Stimulated activated naive CD8-positive, alpha-beta T cell treated with anti-CD3 and anti-CD28 coated beads, Interleukin-15, Interleukin-2, amounts not matched to agents 100 ng/mL and 50 ng/mL, for 24 hours (primary cell): ENCODE results near the gene KIAA1586.
"Not testable (repeated sequence)": the region's sequence is repeated elsewhere in the genome, so short reads cannot be mapped to it uniquely, and the experiment has no call there.

Source experiments
- H3K27ac Mint-ChIP-seq: one replicate; pipeline ENCODE4 v1.8.0; 2021; ENCODE audit warnings: mild to moderate bottlenecking, mixed read lengths
- H3K27me3 Mint-ChIP-seq: one replicate; pipeline ENCODE4 v1.8.0; 2021; ENCODE audit warnings: mixed read lengths
- H3K36me3 Mint-ChIP-seq: one replicate; pipeline ENCODE4 v1.8.0; 2021; ENCODE audit warnings: low read depth, mixed read lengths
- H3K4me1 Mint-ChIP-seq: one replicate; pipeline ENCODE4 v1.8.0; 2021; ENCODE audit warnings: low read depth, mixed read lengths
- H3K4me3 Mint-ChIP-seq: one replicate; pipeline ENCODE4 v1.8.0; 2021; ENCODE audit warnings: mild to moderate bottlenecking, mixed read lengths
- H3K9me3 Mint-ChIP-seq: one replicate; pipeline ENCODE4 v1.8.0; 2021; ENCODE audit warnings: mixed read lengths

The KIAA1586 gene, protein sequence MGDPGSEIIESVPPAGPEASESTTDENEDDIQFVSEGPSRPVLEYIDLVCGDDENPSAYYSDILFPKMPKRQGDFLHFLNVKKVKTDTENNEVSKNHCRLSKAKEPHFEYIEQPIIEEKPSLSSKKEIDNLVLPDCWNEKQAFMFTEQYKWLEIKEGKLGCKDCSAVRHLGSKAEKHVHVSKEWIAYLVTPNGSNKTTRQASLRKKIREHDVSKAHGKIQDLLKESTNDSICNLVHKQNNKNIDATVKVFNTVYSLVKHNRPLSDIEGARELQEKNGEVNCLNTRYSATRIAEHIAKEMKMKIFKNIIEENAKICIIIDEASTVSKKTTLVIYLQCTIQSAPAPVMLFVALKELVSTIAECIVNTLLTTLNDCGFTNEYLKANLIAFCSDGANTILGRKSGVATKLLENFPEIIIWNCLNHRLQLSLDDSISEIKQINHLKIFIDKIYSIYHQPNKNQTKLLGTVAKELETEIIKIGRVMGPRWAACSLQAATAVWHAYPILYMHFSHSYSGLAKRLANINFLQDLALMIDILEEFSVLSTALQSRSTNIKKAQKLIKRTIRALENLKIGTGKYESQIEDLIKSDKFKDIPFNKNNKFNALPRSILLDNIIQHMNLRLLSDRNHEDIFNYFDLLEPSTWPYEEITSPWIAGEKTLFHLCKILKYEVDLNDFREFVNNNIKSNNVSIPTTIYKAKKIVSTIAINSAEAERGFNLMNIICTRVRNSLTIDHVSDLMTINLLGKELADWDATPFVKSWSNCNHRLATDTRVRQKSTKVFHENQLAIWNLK

DNA sequence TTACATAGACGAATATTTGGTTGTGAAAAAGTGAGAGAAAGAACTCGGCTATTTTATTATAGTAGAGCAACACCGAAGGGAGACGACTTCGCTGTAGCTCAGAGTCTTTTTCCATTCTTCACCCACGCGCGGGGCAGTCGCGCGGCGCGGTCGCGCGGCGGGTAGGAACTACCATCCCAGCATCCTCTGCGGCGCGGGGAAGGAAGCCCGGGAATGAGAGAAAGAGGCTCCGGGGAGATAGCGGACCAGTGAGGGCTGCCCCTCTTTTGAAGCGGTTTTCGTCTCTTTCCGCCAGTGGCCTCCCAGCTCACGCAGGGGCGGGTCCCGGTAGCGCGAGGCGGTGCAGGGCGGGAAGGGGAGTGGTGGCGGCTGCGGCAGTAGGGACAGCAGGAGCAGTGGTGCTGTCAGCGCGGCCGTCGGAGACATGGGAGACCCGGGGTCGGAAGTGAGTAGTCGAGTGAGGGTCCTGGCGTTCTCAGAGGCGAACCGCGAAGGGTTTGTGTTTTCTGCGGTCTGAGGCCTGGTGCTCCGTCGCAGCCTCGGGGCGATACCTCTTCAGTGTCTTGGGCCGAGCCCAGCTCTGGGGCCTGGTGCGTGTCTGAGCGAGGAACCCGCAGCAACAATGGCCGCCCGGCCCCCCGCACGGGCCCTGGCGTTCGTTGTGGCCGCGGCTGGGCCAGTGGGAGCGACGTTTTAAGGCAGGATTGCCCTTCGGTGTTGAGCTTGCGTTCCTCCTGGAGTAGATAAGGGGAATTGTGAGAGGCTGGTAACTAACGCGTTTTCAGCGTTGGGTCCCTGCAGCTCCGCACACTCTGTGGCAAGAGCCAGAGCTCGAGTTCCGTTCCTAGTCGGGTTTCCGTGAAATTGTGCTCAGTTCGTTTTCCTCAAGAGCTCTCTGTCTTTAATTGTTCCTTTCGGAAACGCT is at the start of gene KIAA1586:
KIAA1586 (plus strand) TSS at position 362 of the 925 bp plus-strand sequence; CDS start at position 425, 63 bp downstream.
- not testable (repeated sequence) for H3K9me3 Mint-ChIP-seq
- Mint-ChIP-seq H3K36me3 (peaks cover 30% of the 10 kb centered on the region), H3K4me1 (peaks cover 25% of the 10 kb centered on the region)

DNA sequence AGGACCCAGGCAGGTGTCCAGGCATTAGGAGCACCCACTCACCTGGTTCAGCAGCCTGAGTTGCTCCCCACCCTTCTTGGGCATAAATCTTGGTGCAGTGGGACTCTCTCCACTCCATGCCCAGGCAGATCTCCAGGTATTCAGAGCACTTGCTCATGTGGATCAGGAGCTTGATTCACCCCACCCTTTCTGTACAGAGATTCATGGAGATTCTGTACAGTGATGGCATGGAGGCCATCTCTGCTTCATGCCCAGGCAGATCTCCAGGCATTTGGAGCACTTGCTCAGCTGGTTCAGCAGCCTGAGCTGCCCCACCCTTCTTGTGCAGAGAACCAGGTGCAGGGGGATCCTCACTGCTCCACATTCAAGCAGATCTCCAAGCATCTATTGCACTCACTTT is 47.4 kb upstream of the KIAA1586 start:
- no peaks in the 10 kb centered on the region for H3K36me3 Mint-ChIP-seq
- H3K27me3 Mint-ChIP-seq: peaks cover 3% of the 10 kb centered on the region
- H3K27ac Mint-ChIP-seq: no peak overlapping the region
- no peaks in the 10 kb centered on the region for H3K4me1 Mint-ChIP-seq
- H3K4me3 Mint-ChIP-seq: no peak overlapping the region
- H3K9me3 Mint-ChIP-seq: peaks cover 8% of the 10 kb centered on the region

More for the DNA sequence above, at the start of gene KIAA1586:
- peak within 1 kb of the TSS; percentile 87 for H3K4me3 Mint-ChIP-seq
- peak within 1 kb of the TSS; percentile 88 for H3K27ac Mint-ChIP-seq
- H3K27me3 Mint-ChIP-seq: peaks cover 34% of the 10 kb centered on the region

DNA sequence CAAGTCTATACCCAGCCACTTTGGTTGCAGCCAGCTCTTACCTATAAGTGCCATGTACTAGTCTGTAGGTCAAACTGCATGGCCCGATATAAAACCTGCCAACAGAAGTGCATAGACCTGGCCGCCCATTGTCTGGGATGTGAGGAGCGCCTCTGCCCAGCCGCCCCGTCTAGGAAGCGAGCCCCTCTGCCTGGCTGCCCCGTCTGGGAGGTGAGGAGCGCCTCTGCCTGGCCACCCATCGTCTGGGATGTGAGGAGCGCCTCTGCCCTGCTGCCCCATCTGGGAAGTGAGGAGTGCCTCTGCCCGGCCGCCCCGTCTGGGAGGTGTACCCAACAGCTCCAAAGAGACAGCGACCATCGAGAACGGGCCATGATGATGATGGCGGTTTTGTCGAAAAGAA is 46.7 kb upstream of the KIAA1586 start:
- H3K4me1 Mint-ChIP-seq, H3K36me3 Mint-ChIP-seq, H3K27ac Mint-ChIP-seq, H3K9me3 Mint-ChIP-seq, H3K4me3 Mint-ChIP-seq, H3K27me3 Mint-ChIP-seq: not testable (repeated sequence)

DNA sequence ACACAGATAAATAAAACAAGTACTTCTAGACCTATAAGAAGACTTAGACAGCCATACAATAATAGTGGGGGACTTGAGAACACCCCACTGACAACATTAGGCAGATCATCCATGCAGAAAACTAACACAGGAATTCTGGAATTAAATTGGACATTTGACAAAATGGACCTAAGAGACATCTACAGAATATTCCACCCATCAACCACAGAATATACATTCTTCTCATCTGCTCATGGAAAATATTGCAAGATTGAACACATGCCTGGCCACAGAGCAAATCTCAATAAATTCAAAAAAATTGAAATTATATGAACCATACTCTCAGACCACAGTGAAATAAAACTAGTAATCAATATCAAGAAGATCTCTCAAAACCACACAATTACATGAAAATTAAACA is 44.3 kb upstream of the KIAA1586 start:
- Mint-ChIP-seq H3K9me3 (peaks cover 8% of the 10 kb centered on the region), H3K27ac (no peak overlapping the region), H3K27me3 (peaks cover 3% of the 10 kb centered on the region), H3K36me3 (no peaks in the 10 kb centered on the region), H3K4me3 (no peak overlapping the region), H3K4me1 (no peaks in the 10 kb centered on the region)

DNA sequence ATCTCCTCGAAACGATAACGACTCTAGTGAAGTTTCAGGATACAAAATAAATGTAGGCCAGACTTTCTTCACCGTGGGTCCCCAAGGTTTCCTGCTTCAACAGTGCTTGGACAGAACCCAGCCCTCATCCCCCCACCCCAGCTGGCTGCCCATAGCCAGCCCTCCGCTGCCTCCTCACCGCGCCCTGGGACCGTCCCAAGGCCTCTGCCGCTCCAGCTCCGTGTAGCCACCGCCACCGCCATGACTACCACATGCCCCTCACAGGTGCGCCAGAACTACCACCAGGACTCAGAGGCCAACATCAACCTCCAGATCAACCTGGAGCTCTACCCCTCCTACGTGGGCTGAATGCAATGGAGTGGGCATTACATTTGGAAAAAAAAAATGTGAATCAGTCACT is 42.2 kb upstream of the KIAA1586 start:
- H3K27me3 Mint-ChIP-seq: no peaks in the 10 kb centered on the region
- H3K9me3 Mint-ChIP-seq: no peaks in the 10 kb centered on the region
- no peak overlapping the region for H3K27ac Mint-ChIP-seq
- no peaks in the 10 kb centered on the region for H3K4me1 Mint-ChIP-seq
- H3K4me3 Mint-ChIP-seq: no peak overlapping the region
- H3K36me3 Mint-ChIP-seq: no peaks in the 10 kb centered on the region

DNA sequence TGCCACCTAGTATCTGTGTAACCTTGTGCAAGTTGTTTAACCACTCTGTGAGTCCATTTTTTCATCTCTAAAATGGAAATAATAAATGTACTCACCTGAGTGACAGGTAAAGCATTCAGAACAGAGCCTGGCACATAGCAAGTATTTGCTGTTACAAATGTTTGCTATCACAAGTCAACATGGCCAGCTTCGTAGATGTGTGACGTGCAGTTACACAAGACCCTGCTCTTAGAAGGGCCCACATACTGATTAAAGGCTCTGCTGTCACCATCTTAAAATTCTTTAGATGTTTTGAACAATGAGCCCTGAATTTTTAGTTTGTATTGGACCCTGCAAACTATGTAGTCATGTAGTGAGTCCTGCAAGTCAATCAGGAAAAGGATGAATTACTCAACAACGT is 40.4 kb upstream of the KIAA1586 start:
- Mint-ChIP-seq H3K36me3 (no peaks in the 10 kb centered on the region), H3K4me1 (no peaks in the 10 kb centered on the region), H3K27ac (no peak overlapping the region), H3K9me3 (no peaks in the 10 kb centered on the region), H3K27me3 (no peaks in the 10 kb centered on the region), H3K4me3 (no peak overlapping the region)

DNA sequence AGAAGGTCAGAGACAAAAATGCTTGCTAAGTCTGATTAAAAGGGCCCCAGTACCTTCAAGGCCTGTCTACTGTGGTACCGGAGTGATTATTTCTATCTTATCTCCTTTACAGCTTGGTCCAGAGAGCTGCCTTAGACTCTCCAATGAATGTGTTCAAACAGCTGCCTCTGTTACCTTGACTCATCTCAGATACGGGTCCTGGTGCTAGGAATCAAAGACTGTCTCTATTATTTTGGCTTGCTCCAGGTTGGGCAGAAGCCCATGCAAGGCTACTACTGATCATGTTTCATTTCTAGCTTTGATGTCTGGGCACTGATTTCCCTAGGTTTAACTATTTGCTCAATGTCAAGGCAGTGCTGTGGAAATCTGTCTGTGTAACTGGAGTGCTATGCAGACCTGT is 38.4 kb upstream of the KIAA1586 start:
- not testable (repeated sequence) for H3K27ac Mint-ChIP-seq, H3K27me3 Mint-ChIP-seq, H3K4me1 Mint-ChIP-seq, H3K36me3 Mint-ChIP-seq, H3K4me3 Mint-ChIP-seq, H3K9me3 Mint-ChIP-seq

DNA sequence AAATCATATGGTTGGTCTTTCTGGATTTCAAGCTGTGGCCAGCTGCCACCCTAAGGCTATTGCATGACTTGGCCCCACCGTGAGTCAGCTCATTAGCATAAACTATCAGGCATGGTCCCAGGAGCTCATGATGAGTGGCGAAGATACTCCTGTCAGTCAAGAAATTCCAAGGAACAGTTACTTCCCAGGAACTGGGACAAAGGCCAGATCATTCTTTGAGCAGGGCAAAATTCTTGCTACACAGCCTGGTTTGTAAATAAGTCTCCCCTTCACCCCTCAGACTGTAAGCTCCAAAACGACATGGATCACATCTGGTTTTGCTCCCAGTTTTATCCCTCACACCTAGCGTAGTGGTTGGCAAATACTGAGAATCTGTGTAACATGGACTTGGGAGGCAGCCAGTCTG is 33.0 kb upstream of the KIAA1586 start:
- no peaks in the 10 kb centered on the region for H3K36me3 Mint-ChIP-seq
- H3K4me3 Mint-ChIP-seq: no peak overlapping the region
- H3K9me3 Mint-ChIP-seq: no peaks in the 10 kb centered on the region
- H3K27ac Mint-ChIP-seq: no peak overlapping the region
- H3K4me1 Mint-ChIP-seq: no peaks in the 10 kb centered on the region
- peaks cover 3% of the 10 kb centered on the region for H3K27me3 Mint-ChIP-seq

DNA sequence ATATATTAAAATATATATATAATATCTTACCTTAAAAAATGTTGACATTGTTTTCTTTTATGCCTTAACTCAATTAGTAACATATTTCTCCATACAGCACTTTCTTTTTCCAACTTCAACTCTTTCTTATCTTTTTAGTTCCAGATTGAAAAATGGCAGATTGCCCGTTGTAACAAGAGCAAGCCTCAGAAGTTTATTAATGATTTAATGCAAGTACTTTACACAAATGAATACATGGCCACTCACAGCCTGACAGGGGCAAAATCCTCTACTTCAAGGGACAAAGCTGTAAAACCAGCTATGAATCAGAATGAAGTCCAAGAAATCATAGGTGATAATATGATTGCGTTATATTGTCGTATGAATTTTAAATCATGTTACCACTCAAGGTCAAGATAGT is 29.4 kb upstream of the KIAA1586 start:
- Mint-ChIP-seq H3K4me3 (no peak overlapping the region), H3K9me3 (no peaks in the 10 kb centered on the region), H3K4me1 (no peaks in the 10 kb centered on the region), H3K36me3 (no peaks in the 10 kb centered on the region), H3K27ac (no peak overlapping the region), H3K27me3 (peaks cover 3% of the 10 kb centered on the region)

DNA sequence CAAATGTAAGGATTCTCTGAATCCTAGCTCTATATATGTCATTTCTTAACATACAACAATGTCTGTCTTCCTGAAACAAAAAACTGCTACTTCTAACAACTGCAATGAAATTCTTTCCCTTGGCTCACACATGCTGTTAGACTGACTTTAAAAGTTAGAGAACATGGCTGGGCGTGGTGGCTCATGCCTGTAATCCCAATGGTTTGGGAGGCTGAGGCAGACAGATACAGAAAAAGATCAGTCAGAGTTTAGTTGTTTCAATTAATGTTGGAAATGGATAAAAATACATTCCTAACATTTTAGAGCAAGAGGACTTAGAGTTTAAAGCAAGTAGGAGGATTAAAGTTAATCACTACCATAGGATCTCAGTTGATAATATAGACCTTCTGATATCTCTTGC is 28.7 kb upstream of the KIAA1586 start:
- no peak overlapping the region for H3K27ac Mint-ChIP-seq
- no peak overlapping the region for H3K4me3 Mint-ChIP-seq
- no peaks in the 10 kb centered on the region for H3K9me3 Mint-ChIP-seq
- H3K36me3 Mint-ChIP-seq: no peaks in the 10 kb centered on the region
- H3K27me3 Mint-ChIP-seq: peaks cover 3% of the 10 kb centered on the region
- H3K4me1 Mint-ChIP-seq: no peaks in the 10 kb centered on the region

DNA sequence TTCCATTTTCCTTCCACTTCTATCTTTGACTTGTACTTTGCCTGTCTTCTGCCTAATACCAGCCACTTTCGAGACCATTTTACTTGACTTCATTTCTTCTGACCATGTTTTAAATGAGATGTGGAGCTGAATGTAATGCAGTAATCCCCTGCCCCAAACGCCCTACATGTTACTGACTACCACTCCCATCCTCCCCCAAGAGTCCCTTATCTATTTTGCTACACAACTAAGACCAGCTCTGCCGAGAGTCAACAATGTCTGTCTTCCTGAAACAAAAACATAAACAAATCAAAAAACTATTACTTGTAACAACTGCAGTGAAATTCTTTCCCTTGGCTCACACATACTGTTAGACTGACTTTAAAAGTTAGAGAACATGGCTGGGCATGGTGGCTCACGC is 27.1 kb upstream of the KIAA1586 start:
- peaks cover 3% of the 10 kb centered on the region for H3K9me3 Mint-ChIP-seq
- H3K4me3 Mint-ChIP-seq: no peak overlapping the region
- H3K4me1 Mint-ChIP-seq: no peaks in the 10 kb centered on the region
- no peaks in the 10 kb centered on the region for H3K36me3 Mint-ChIP-seq
- peaks cover 3% of the 10 kb centered on the region for H3K27me3 Mint-ChIP-seq
- H3K27ac Mint-ChIP-seq: no peak overlapping the region

DNA sequence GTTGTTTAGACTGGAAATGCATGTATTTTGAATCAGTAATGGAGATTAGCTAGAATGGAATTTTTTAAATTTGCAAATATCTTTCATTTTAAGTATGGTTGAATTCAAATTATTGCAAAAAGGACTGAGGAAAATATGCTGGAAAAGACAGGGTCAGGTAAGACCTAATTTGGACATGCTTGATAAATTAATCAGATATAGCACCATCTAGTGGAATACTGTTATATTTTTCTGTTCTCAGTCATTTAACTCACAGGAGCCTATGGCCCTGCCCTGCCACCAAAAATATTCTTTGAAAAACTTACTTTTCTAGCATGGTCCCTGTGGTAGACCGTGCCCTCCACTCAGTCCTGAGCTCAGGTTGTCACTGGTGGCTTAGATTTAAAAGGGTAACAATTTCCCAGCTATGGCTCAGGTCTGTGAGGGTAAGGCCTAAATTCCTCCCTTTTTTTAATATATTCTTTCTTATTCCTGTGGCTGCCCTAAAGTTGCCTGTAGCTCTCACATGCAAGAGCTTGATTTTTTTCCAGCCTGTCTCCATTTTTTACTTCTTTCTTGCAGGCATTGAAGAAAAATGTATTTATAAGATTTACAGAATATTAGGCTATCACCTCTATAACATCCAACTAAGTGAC is 25.3 kb upstream of the KIAA1586 start:
- Mint-ChIP-seq H3K27ac (no peak overlapping the region), H3K36me3 (no peaks in the 10 kb centered on the region), H3K27me3 (peaks cover 7% of the 10 kb centered on the region), H3K4me1 (no peaks in the 10 kb centered on the region), H3K4me3 (no peak overlapping the region), H3K9me3 (peaks cover 16% of the 10 kb centered on the region)

DNA sequence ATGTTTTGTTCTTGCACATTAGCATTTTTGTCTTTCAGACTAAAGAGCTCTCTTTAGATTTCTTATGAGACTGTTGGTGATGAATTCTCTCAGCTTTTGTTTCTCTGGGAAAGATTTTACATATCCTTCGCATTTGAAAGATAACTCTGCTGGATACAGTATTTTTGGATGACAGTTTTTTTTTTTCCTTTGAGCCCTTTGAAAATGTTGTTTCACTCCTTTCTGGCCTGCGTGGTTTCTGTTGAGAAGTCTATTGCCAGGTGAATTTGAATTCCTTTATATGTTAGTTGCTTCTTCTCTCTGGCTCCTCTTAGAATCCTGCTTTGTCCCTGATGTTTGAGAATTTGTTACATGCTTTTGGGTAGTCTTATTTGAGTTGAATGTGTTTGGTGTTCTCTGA is 22.2 kb upstream of the KIAA1586 start:
- Mint-ChIP-seq H3K4me1 (no peaks in the 10 kb centered on the region), H3K36me3 (no peaks in the 10 kb centered on the region), H3K4me3 (no peak overlapping the region), H3K9me3 (peaks cover 16% of the 10 kb centered on the region), H3K27me3 (peaks cover 11% of the 10 kb centered on the region), H3K27ac (no peak overlapping the region)

DNA sequence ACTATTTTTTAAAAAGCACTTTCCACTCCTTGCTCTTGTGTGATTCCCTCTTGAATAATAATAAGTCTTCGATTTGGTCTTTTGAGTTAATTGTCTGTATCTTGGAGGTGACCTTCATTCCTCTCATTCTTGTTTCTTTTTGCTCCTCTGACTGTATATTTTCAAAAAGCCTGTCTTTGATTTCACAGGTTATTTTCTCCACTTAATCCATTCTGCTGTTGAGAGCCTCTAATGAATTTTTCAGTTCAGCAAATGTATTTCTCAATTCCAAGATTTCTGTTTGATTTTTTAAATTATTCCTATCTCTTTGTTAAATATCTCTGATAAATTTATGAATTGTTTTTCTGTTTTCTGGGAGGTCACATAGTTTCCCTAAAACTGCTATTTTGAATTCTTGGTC is 21.7 kb upstream of the KIAA1586 start:
- peaks cover 16% of the 10 kb centered on the region for H3K9me3 Mint-ChIP-seq
- no peak overlapping the region for H3K4me3 Mint-ChIP-seq
- no peaks in the 10 kb centered on the region for H3K36me3 Mint-ChIP-seq
- peaks cover 15% of the 10 kb centered on the region for H3K27me3 Mint-ChIP-seq
- no peaks in the 10 kb centered on the region for H3K4me1 Mint-ChIP-seq
- H3K27ac Mint-ChIP-seq: no peak overlapping the region
